Ramos (cell line): Measurements from ENCODE around the gene TEKT2.

Experiments used
- in situ Hi-C: fragments of 300-500 bp; cut with MboI; formaldehyde crosslinking; loops from one replicate; pipeline ENCODE4 v1.14.3; 2022; ENCODE audit warnings: low sequenced_read_pairs; ENCODE audit not compliant: unreplicated experiment

Gene TEKT2

GRCh38 chr1:36083635-36084496 is at the start of gene TEKT2:
Gene TEKT2 (plus strand): TSS chr1:36084094. CDS start chr1:36084922, 828 bp downstream.
- in situ Hi-C loops, result no loop called here

GRCh38 chr1:36034692-36035091 is 49.2 kb upstream of the TEKT2 start:
- in situ Hi-C loops, result no loop called here

- in situ Hi-C loops, result no loop called here
These were observed 48.7 kb upstream of the TEKT2 start for GRCh38 chr1:36035154-36035553.

GRCh38 chr1:36040238-36040637 is 43.7 kb upstream of the TEKT2 start:
- in situ Hi-C loops, result no loop called here

GRCh38 chr1:36051821-36052220 is 32.1 kb upstream of the TEKT2 start:
- in situ Hi-C loops, result no loop called here

GRCh38 chr1:36053978-36054377 is 29.9 kb upstream of the TEKT2 start:
- in situ Hi-C loops, result no loop called here

GRCh38 chr1:36055706-36056105 is 28.2 kb upstream of the TEKT2 start:
- in situ Hi-C loops, result no loop called here

- in situ Hi-C loops, result no loop called here
These were observed 21.6 kb upstream of the TEKT2 start for GRCh38 chr1:36062315-36062714.

GRCh38 chr1:36067871-36068270 is 16.0 kb upstream of the TEKT2 start:
- in situ Hi-C loops, result no loop called here

- in situ Hi-C loops, result no loop called here
These were observed 15.0 kb upstream of the TEKT2 start for GRCh38 chr1:36068866-36069265.

- in situ Hi-C loops, result no loop called here
These were observed 13.5 kb upstream of the TEKT2 start for GRCh38 chr1:36070349-36070748.

GRCh38 chr1:36076979-36077573 is 6.8 kb upstream of the TEKT2 start:
- in situ Hi-C loops, result no loop called here

- in situ Hi-C loops, result no loop called here
These were observed 3.7 kb upstream of the TEKT2 start for GRCh38 chr1:36080236-36080635.

GRCh38 chr1:36080801-36081200 is 3.1 kb upstream of the TEKT2 start:
- in situ Hi-C loops, result no loop called here

GRCh38 chr1:36081926-36082485 is 1.9 kb upstream of the TEKT2 start:
- in situ Hi-C loops, result no loop called here

GRCh38 chr1:36083219-36083618 is 675 bp upstream of the TEKT2 start:
- in situ Hi-C loops, result no loop called here

- in situ Hi-C loops, result no loop called here
These were observed 712 bp downstream of the TEKT2 start for GRCh38 chr1:36084497-36085115.

GRCh38 chr1:36085126-36085525 is 1.2 kb downstream of the TEKT2 start:
- in situ Hi-C loops, result no loop called here

GRCh38 chr1:36085686-36086526 is 2.0 kb downstream of the TEKT2 start:
- in situ Hi-C loops, result no loop called here

GRCh38 chr1:36086529-36087232 is 2.8 kb downstream of the TEKT2 start:
- in situ Hi-C loops, result no loop called here
